Body of pancreas (tissue), 4 donors: ENCODE measurements around the gene ING1. TPM values are rescaled to one million over a fixed set of nuclear protein-coding genes. Genes with fewer than 3 reads are reported as not detected.

Experiments used
- ATAC-seq: fragments of 150-250 bp; one replicate; pipeline ENCODE4 v1.9.1; 2016
- DNase-seq, 4 donors: peaks; one replicate each; pipeline ENCODE4 v3.0.0-alpha.2; 2019
- H3K27ac ChIP-seq, 4 donors: fragments of 200-600 bp; sonication (generic); 1 replicate in 3 of 4; 2 replicates in 1 of 4; pipeline versions ENCODE4 v1.5.1 to v1.6.1; 2016 to 2019; ENCODE audit warnings: mild to moderate bottlenecking in 1 of 4, mixed read lengths in 1 of 4, moderate library complexity in 1 of 4
- H3K27me3 ChIP-seq, 2 donors: fragments of 200-600 bp; sonication (generic); one replicate each; pipeline ENCODE4 v1.6.0; 2016; ENCODE audit warnings: mild to moderate bottlenecking in 1 of 2
- H3K36me3 ChIP-seq, 2 donors: fragments of 200-600 bp; sonication (generic); replicated peaks in 1 of 2; 2 replicates each; pipeline ENCODE4 v1.5.1; 2016; ENCODE audit warnings: low read depth in 2 of 2; ENCODE audit not compliant: insufficient read depth in 1 of 2
- H3K4me1 ChIP-seq: fragments of 200-600 bp; sonication (generic); one replicate; pipeline ENCODE4 v1.6.0; 2016
- H3K4me3 ChIP-seq, 2 donors: fragments of 200-600 bp; sonication (generic); 1 replicate in 1 of 2; 2 replicates in 1 of 2; pipeline ENCODE4 v1.5.1; 2016 to 2019
- H3K9me3 ChIP-seq, 3 donors: fragments of 200-600 bp; sonication (generic); 1 replicate in 2 of 3; 2 replicates in 1 of 3; pipeline ENCODE4 v1.5.1; 2016
- CTCF ChIP-seq, 7 experiments: fragments of 450-650 bp in 4 of 7; fragments of 200-600 bp in 3 of 7; sonication (generic) in 3 of 7; IDR thresholded peaks; one replicate each; pipeline ENCODE4 v1.5.1; 2016 to 2019; ENCODE audit warnings: antibody characterized with exemption in 7 of 7
- POLR2A ChIP-seq, 3 donors: fragments of 450-650 bp; IDR thresholded peaks; one replicate each; pipeline ENCODE4 v1.6.1; 2016; ENCODE audit warnings: antibody characterized with exemption in 3 of 3, mild to moderate bottlenecking in 2 of 3
- WGBS, 2 donors: methylation state at CpG; one replicate each; pipeline ENCODE4 v1.1.5; 2017; 5-methylcytosine and 5-hydroxymethylcytosine counted together
- intact Hi-C: fragments of 100-400 bp; cut with DNase I; formaldehyde crosslinking; loops from one replicate; pipeline ENCODE4 v1.15.1; 2023
- total RNA-seq, 2 donors: library from RNA; depleted of rRNA; stranded (reverse); fragments of >200 nt; gene quantifications; one replicate each; pipeline ENCODE4 v1.1.0, GENCODE V29; 2016

ING1 gene
- total RNA-seq, result 1 to 10 TPM; 3.4 to 4.6 TPM

- H3K4me3 ChIP-seq, result peak within 1 kb of the TSS; percentile 71 to 85
- no peaks in the 10 kb centered on the region for H3K27me3 ChIP-seq
- ATAC-seq (no peak), DNase-seq (no peak)
- H3K36me3 ChIP-seq, result no peaks in the 10 kb centered on the region
- peak within 1 kb of the TSS; percentile 99 to 100 (median 99) for H3K27ac ChIP-seq
- H3K9me3 ChIP-seq, result no peaks in the 10 kb centered on the region
- intact Hi-C loops, result no loop called here
- 0% methylated on average over 45 of the region's 45 CpGs; no CpG with 5 or more reads in 1 of the 2 donors for WGBS, 2 donors
- TF ChIP-seq CTCF (IDR thresholded peaks at IDR 0.05) (no peak), POLR2A (IDR thresholded peaks at IDR 0.05) (no peak)
- peaks cover 23% of the 10 kb centered on the region for H3K4me1 ChIP-seq
These were observed at the start of gene ING1 for GRCh38 chr13:110713642-110713952. ING1 (plus strand) TSS chr13:110713700; CDS start chr13:110714150, 450 bp downstream.

- Histone ChIP-seq H3K9me3 (no peaks in the 10 kb centered on the region), H3K27ac (no peak overlapping the region), H3K4me3 (no peak overlapping the region), H3K36me3 (peaks cover 0 to 7% of the 10 kb centered on the region in 2 donors), H3K27me3 (no peaks in the 10 kb centered on the region), H3K4me1 (no peaks in the 10 kb centered on the region)
- TF ChIP-seq CTCF (IDR thresholded peaks at IDR 0.05) (no peak), POLR2A (IDR thresholded peaks at IDR 0.05) (no peak)
- no peak for DNase-seq
- ATAC-seq, result no peak
- 88 to 93% methylated on average over 7 of the region's 7 CpGs for WGBS, 2 donors
- intact Hi-C loops, result no loop called here
These were observed 49.5 kb upstream of the ING1 start for GRCh38 chr13:110664041-110664440.

- WGBS, 2 donors, result 93 to 98% methylated on average over 10 to 11 of the region's 11 CpGs
- H3K36me3 ChIP-seq, result peaks cover 0 to 7% of the 10 kb centered on the region in 2 donors
- intact Hi-C loops, result no loop called here
- no peak overlapping the region for H3K4me3 ChIP-seq
- H3K4me1 ChIP-seq, result no peaks in the 10 kb centered on the region
- no peaks in the 10 kb centered on the region for H3K27me3 ChIP-seq
- DNase-seq, result no peak
- no peaks in the 10 kb centered on the region for H3K9me3 ChIP-seq
- ATAC-seq, result no peak
- H3K27ac ChIP-seq, result no peak overlapping the region
- TF ChIP-seq POLR2A (IDR thresholded peaks at IDR 0.05), result no peak
- TF ChIP-seq CTCF (IDR thresholded peaks at IDR 0.05), result no peak
These were observed 48.8 kb upstream of the ING1 start for GRCh38 chr13:110664673-110665072.

GRCh38 chr13:110665491-110666254 lies 47.8 kb upstream of the ING1 start:
- H3K9me3 ChIP-seq, result no peaks in the 10 kb centered on the region
- H3K4me3 ChIP-seq, result no peak overlapping the region
- TF ChIP-seq CTCF (IDR thresholded peaks at IDR 0.05), result no peak
- no peak for TF ChIP-seq POLR2A (IDR thresholded peaks at IDR 0.05)
- H3K27me3 ChIP-seq, result no peaks in the 10 kb centered on the region
- peaks cover 0 to 7% of the 10 kb centered on the region in 2 donors for H3K36me3 ChIP-seq
- ATAC-seq (no peak), DNase-seq (peak in 1 of 4 donors; percentile 40)
- H3K27ac ChIP-seq, result peak overlapping the region in 1 of 4 donors; percentile 32
- H3K4me1 ChIP-seq, result no peaks in the 10 kb centered on the region
- WGBS, 2 donors, result 78 to 90% methylated on average over 20 to 23 of the region's 23 CpGs
- intact Hi-C loops, result no loop called here

GRCh38 chr13:110666255-110666533 lies 47.3 kb upstream of the ING1 start:
- intact Hi-C loops, result no loop called here
- ATAC-seq (no peak), DNase-seq (no peak)
- TF ChIP-seq CTCF (IDR thresholded peaks at IDR 0.05) (no peak), POLR2A (IDR thresholded peaks at IDR 0.05) (no peak)
- no peaks in the 10 kb centered on the region for H3K4me1 ChIP-seq
- 86 to 87% methylated on average over 8 of the region's 8 CpGs for WGBS, 2 donors
- H3K4me3 ChIP-seq, result no peak overlapping the region
- no peaks in the 10 kb centered on the region for H3K27me3 ChIP-seq
- H3K36me3 ChIP-seq, result peaks cover 0 to 7% of the 10 kb centered on the region in 2 donors
- H3K27ac ChIP-seq, result peak overlapping the region in 1 of 4 donors; percentile 32
- no peaks in the 10 kb centered on the region for H3K9me3 ChIP-seq
